Activated CD4-positive, alpha-beta memory T cell treated with anti-CD3 and anti-CD28 coated beads for 36 hours (primary cell): ENCODE results near the gene LRP5. TPM values are rescaled to one million over a fixed set of nuclear protein-coding genes. Genes with fewer than 3 reads are reported as not detected.
"Not testable (repeated sequence)": the region's sequence is repeated elsewhere in the genome, so short reads cannot be mapped to it uniquely, and the experiment has no call there.

Experiments used
- CTCF ChIA-PET: fragments of 350-600 bp; sonication (Branson Sonifier 250); formaldehyde crosslinking; loops from one replicate; lab custom pipeline; 2021; ENCODE audit warnings: antibody characterized with exemption, inconsistent platforms; lab: Charles Lee
- POLR2A ChIA-PET: fragments of 350-600 bp; sonication (Branson Sonifier 250); formaldehyde crosslinking; loops from one replicate; lab custom pipeline; 2021; ENCODE audit warnings: antibody characterized with exemption; lab: Charles Lee
- DNase-seq: peaks from one replicate; pipeline ENCODE4 v3.0.0-alpha.2; 2020
- H3K27ac Mint-ChIP-seq: one replicate; pipeline ENCODE4 v1.8.0; 2021; ENCODE audit warnings: mixed read lengths
- H3K27me3 Mint-ChIP-seq: one replicate; pipeline ENCODE4 v1.8.0; 2021; ENCODE audit warnings: mixed read lengths
- H3K36me3 Mint-ChIP-seq: one replicate; pipeline ENCODE4 v1.8.0; 2021; ENCODE audit warnings: mixed read lengths
- H3K4me1 Mint-ChIP-seq: one replicate; pipeline ENCODE4 v1.8.0; 2021; ENCODE audit warnings: low read depth, mixed read lengths
- H3K4me3 Mint-ChIP-seq: one replicate; pipeline ENCODE4 v1.8.0; 2021; ENCODE audit warnings: mild to moderate bottlenecking, mixed read lengths
- H3K9me3 Mint-ChIP-seq: one replicate; pipeline ENCODE4 v1.8.0; 2021; ENCODE audit warnings: mixed read lengths
- intact Hi-C: fragments of 100-400 bp; cut with micrococcal nuclease; formaldehyde crosslinking; loops from one replicate; pipeline ENCODE4 v1.15.1; 2023
- total RNA-seq, 2 experiments: library from RNA; stranded (reverse); gene quantifications; one replicate each; pipeline ENCODE4 v1.2.3, GENCODE V29; 2021

The LRP5 gene
- total RNA-seq, 2 experiments from 2014 or later = 6.1 to 7.6 TPM

DNA sequence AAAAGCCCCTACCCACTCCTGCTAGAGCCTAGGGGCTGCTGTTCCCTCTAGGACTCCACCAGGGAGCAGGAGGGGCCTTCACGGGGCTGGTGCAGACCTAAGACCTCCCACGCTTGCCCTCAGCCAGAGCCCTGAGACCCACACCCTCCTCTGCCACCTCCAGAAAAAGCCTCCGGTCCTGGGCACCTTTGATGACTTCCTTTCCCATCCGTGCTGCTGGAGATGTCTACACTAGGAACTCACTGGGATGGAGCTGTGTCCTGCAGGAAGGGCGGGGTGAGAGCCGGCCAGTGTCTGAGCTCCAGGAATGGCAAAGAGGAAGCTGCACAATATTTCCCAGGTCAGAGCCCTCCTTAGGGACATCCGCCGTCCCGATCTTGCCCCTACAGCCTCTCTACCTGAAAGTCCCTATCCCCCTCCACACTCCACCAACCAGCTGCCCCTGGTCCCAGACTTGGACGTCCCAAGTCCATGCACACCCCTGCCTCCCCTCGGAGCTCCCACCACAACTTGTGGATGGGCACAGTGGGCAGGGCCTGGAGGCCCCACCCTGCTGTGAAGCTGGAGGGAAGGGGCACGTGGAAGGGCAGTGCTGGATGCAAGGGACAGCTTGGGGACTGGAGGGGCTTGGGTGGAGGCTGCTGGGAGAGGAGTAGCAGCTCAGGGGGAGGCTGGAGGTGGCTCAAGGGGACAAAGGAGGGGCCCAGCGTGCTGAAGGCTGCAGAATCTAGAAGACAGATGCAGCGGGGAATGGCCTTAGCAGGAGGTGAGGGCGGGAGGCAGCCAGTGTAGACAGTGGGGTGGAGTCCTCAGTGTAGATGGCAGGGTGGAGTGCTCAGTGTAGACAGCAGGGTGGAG, 13.5 kb upstream of the LRP5 start:
- Mint-ChIP-seq H3K27me3 (no peaks in the 10 kb centered on the region), H3K4me3 (no peak overlapping the region), H3K4me1 (no peaks in the 10 kb centered on the region), H3K9me3 (no peaks in the 10 kb centered on the region), H3K36me3 (no peaks in the 10 kb centered on the region), H3K27ac (no peak overlapping the region)
- no peak for DNase-seq
- POLR2A ChIA-PET = no interaction called here
- CTCF ChIA-PET = interaction anchor here (0.7 to 8.9 kb wide), 17 partner anchors 8 to 258 kb away, joined by 3 to 227 read pairs (median 5); partner anchors contain the start of genes C11orf24 and LRP5
- intact Hi-C loops = loop anchor here (5.0 kb wide), 1 partner anchor 87 kb away; the partner anchor contains the start of gene KMT5B

- not testable (repeated sequence) for H3K27me3 Mint-ChIP-seq, H3K4me1 Mint-ChIP-seq, H3K27ac Mint-ChIP-seq, H3K4me3 Mint-ChIP-seq, H3K36me3 Mint-ChIP-seq, DNase-seq, H3K9me3 Mint-ChIP-seq
- ChIA-PET POLR2A (interaction anchor here (0.6 kb wide), 1 partner anchor 9 kb away, joined by 4 read pairs; no protein-coding TSS in a partner anchor), CTCF (interaction anchor here (0.9 to 8.9 kb wide), 6 partner anchors 7 to 89 kb away, joined by 3 to 227 read pairs (median 25); partner anchors contain the start of gene C11orf24)
- intact Hi-C loops = loop anchor here (5.0 kb wide), 1 partner anchor 87 kb away; the partner anchor contains the start of gene KMT5B
Observed at GRCh38 chr11:68299517-68299879, 12.9 kb upstream of the LRP5 start.

GRCh38 chr11:68300076-68300830, 12.1 kb upstream of the LRP5 start:
- H3K9me3 Mint-ChIP-seq = peaks cover 2% of the 10 kb centered on the region
- H3K4me1 Mint-ChIP-seq = no peaks in the 10 kb centered on the region
- CTCF ChIA-PET = interaction anchor here (5.7 to 8.9 kb wide), 2 partner anchors 29 to 42 kb away, joined by 46 to 227 read pairs; partner anchors contain the start of gene C11orf24
- POLR2A ChIA-PET = interaction anchor here (0.6 kb wide), 1 partner anchor 9 kb away, joined by 4 read pairs; no protein-coding TSS in a partner anchor
- no peak overlapping the region for H3K4me3 Mint-ChIP-seq
- DNase-seq = no peak
- intact Hi-C loops = no loop called here
- H3K27ac Mint-ChIP-seq = no peak overlapping the region
- H3K36me3 Mint-ChIP-seq = no peaks in the 10 kb centered on the region
- H3K27me3 Mint-ChIP-seq = no peaks in the 10 kb centered on the region

- H3K4me3 Mint-ChIP-seq = no peak overlapping the region
- ChIA-PET CTCF (interaction anchor here (0.9 to 8.9 kb wide), 2 partner anchors 9 to 44 kb away, joined by 4 to 227 read pairs; no protein-coding TSS in a partner anchor), POLR2A (interaction anchor here (0.6 kb wide), 1 partner anchor 32 kb away, joined by 3 read pairs; no protein-coding TSS in a partner anchor)
- no peaks in the 10 kb centered on the region for H3K36me3 Mint-ChIP-seq
- no peak for DNase-seq
- no peaks in the 10 kb centered on the region for H3K27me3 Mint-ChIP-seq
- H3K27ac Mint-ChIP-seq = no peak overlapping the region
- peaks cover 2% of the 10 kb centered on the region for H3K9me3 Mint-ChIP-seq
- no peaks in the 10 kb centered on the region for H3K4me1 Mint-ChIP-seq
- intact Hi-C loops = no loop called here
Observed at GRCh38 chr11:68302256-68302655, 10.1 kb upstream of the LRP5 start.

GRCh38 chr11:68302670-68303069, 9.7 kb upstream of the LRP5 start:
- DNase-seq = no peak
- POLR2A ChIA-PET = interaction anchor here (0.6 kb wide), 1 partner anchor 31 kb away, joined by 3 read pairs; no protein-coding TSS in a partner anchor
- Mint-ChIP-seq H3K9me3 (peaks cover 2% of the 10 kb centered on the region), H3K27me3 (no peaks in the 10 kb centered on the region), H3K36me3 (no peaks in the 10 kb centered on the region), H3K27ac (no peak overlapping the region), H3K4me1 (no peaks in the 10 kb centered on the region), H3K4me3 (no peak overlapping the region)
- intact Hi-C loops = no loop called here
- CTCF ChIA-PET = interaction anchor here (0.9 to 8.9 kb wide), 2 partner anchors 8 to 45 kb away, joined by 4 to 227 read pairs; no protein-coding TSS in a partner anchor

GRCh38 chr11:68303083-68303482, 9.3 kb upstream of the LRP5 start:
- no peak for DNase-seq
- Mint-ChIP-seq H3K4me3 (no peak overlapping the region), H3K4me1 (no peaks in the 10 kb centered on the region), H3K36me3 (no peaks in the 10 kb centered on the region), H3K27ac (no peak overlapping the region), H3K27me3 (no peaks in the 10 kb centered on the region), H3K9me3 (peaks cover 2% of the 10 kb centered on the region)
- ChIA-PET CTCF (interaction anchor here (8.9 kb wide), 1 partner anchor 45 kb away, joined by 227 read pairs; no protein-coding TSS in a partner anchor), POLR2A (no interaction called here)
- intact Hi-C loops = no loop called here

DNA sequence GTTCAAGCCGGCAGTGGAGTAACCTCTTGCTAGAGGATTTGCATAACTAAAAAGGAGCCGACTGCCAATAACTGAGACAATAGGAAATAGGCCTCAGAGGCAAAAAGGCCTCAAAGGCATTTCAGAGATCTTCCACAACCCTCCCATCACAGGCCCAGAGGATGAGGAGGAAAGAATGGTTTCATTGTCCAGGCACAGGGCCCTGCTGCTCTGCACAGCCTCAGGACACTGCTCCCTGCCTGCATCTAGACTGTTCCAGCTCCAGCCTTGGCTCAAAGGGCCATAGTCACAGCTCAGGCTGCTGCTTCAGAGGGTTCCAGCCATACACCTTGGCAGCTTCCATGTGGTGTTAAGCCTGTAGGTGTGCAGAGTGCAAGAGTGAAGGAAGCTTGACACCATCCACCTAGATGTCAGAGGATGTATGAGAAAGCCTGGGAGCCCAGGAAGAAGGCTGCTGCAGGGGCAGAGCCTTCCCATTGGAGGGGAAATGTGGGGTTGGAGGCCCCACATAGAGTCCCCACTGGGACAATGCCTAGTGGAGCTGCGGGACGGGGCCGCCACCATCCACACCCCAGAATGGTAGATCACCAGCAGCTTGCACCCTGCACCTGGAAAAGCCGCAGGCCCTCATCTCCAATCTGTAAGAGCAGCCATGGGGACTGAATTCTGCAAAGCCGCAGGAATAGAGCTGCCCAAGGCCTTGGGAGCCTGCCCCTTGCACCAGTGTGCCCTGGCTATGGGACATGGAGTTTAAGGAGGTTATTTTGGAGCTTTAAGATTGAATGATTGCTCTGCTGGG, 8.2 kb upstream of the LRP5 start:
- no peaks in the 10 kb centered on the region for H3K27me3 Mint-ChIP-seq
- H3K4me3 Mint-ChIP-seq = no peak overlapping the region
- no peaks in the 10 kb centered on the region for H3K4me1 Mint-ChIP-seq
- H3K27ac Mint-ChIP-seq = no peak overlapping the region
- no peak for DNase-seq
- intact Hi-C loops = no loop called here
- CTCF ChIA-PET = interaction anchor here (0.6 to 8.9 kb wide), 3 partner anchors 46 to 52 kb away, joined by 3 to 227 read pairs (median 4); no protein-coding TSS in a partner anchor
- POLR2A ChIA-PET = no interaction called here
- no peaks in the 10 kb centered on the region for H3K36me3 Mint-ChIP-seq
- peaks cover 2% of the 10 kb centered on the region for H3K9me3 Mint-ChIP-seq

- Mint-ChIP-seq H3K27me3 (no peaks in the 10 kb centered on the region), H3K4me3 (no peak overlapping the region), H3K36me3 (no peaks in the 10 kb centered on the region), H3K4me1 (no peaks in the 10 kb centered on the region), H3K9me3 (peaks cover 2% of the 10 kb centered on the region), H3K27ac (no peak overlapping the region)
- ChIA-PET CTCF (interaction anchor here (1.1 to 1.4 kb wide), 3 partner anchors 8 to 98 kb away, joined by 3 to 4 read pairs (median 3); no protein-coding TSS in a partner anchor), POLR2A (no interaction called here)
- intact Hi-C loops = no loop called here
- DNase-seq = no peak
Observed at GRCh38 chr11:68306636-68307035, 5.8 kb upstream of the LRP5 start.

DNA sequence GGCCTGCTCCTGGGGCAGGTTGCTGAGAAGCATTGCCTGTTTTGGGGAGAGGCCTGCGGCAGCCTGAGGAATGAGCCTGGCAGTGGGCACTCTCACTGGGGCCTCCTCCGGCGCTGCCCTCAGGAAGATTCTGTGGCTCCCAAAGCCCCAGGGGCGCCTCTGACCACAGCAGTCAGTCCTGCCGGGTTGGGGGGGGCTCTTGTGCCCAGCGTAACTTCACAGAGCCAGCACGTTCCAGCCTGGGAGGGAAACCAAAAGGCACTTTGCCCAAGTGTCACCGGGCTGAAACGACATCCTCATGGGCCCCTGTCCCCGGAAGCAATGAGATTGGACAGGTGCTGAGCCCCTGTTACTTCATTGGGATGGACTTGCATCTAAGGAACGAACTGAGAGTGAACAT, 4.3 kb upstream of the LRP5 start:
- no peak overlapping the region for H3K27ac Mint-ChIP-seq
- H3K4me1 Mint-ChIP-seq = no peaks in the 10 kb centered on the region
- peaks cover 2% of the 10 kb centered on the region for H3K9me3 Mint-ChIP-seq
- DNase-seq = no peak
- no peaks in the 10 kb centered on the region for H3K27me3 Mint-ChIP-seq
- H3K36me3 Mint-ChIP-seq = no peaks in the 10 kb centered on the region
- POLR2A ChIA-PET = no interaction called here
- no peak overlapping the region for H3K4me3 Mint-ChIP-seq
- intact Hi-C loops = no loop called here
- CTCF ChIA-PET = no interaction called here

DNA sequence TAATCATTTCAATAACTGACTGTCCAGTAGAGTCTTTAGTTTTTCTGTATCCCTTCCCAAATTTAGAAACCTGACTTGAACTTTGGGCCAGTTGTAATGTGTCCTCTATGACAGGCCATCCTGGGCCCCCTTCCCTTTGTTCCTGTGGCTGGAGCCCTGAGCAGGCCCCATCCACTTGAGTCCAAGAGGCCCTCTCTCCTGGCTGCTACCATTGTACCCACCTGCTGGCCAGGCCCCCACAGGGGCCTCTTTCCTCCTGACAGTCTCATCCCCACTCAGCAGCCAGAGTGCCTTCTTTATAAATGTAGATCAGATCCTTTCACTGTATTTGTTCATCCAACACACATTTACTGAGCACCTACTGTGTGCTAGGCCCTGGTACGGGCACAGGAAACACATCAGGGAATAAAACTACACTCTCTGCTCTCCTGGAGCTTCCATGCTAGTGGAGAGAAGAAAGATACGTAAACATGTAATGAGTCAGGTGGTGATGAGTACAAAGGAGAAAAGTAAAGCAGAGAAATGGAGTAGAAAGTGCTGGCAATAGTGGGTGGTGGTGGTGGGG, 2.7 kb upstream of the LRP5 start:
- intact Hi-C loops = no loop called here
- Mint-ChIP-seq H3K27me3 (peaks cover 5% of the 10 kb centered on the region), H3K36me3 (no peaks in the 10 kb centered on the region), H3K4me1 (peaks cover 7% of the 10 kb centered on the region), H3K9me3 (no peaks in the 10 kb centered on the region), H3K4me3 (no peak overlapping the region), H3K27ac (no peak overlapping the region)
- no peak for DNase-seq
- CTCF ChIA-PET = no interaction called here
- POLR2A ChIA-PET = no interaction called here
